ENCODE results near the gene GSTO2. TPM values are rescaled to one million over a fixed set of nuclear protein-coding genes. Genes with fewer than 3 reads are reported as not detected.

Gene GSTO2
- total and polyA plus RNA-seq, 2 donors from 2014 or later, result 22.3 to 56.7 TPM

DNA sequence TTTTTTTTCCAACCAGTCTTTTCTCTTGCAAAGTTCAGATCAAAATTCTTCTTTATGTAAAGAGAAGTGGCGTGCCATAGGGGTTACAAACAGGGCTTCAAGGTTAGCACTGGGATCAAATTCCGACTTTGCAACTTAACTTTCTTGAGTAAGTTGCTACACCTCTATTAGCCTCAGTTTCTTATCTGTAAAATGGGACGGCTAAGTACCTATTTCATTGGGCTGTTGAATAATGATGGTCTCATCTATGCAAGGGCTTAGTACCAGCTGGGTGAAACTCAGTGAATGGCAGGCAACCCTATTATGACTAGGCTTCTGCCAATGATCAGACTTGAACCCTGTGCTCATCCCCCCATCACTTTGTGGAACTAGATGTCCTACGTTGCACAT, 35.4 kb downstream of the GSTO2 start:
- H3K27me3 ChIP-seq (ENCODE audit: control insufficient read depth, insufficient read depth, low read length), result no peaks in the 10 kb centered on the region
- H3K27ac ChIP-seq (ENCODE audit: low read depth in 2 of 2, low read length in 2 of 2), result no peak overlapping the region
- H3K9ac ChIP-seq (ENCODE audit: low read length in 3 of 3), result no peak overlapping the region
- intact Hi-C loops (cut with DNase I), result no loop called here
- FAIRE-seq, result no peak
- TF ChIP-seq, protein P1, sequence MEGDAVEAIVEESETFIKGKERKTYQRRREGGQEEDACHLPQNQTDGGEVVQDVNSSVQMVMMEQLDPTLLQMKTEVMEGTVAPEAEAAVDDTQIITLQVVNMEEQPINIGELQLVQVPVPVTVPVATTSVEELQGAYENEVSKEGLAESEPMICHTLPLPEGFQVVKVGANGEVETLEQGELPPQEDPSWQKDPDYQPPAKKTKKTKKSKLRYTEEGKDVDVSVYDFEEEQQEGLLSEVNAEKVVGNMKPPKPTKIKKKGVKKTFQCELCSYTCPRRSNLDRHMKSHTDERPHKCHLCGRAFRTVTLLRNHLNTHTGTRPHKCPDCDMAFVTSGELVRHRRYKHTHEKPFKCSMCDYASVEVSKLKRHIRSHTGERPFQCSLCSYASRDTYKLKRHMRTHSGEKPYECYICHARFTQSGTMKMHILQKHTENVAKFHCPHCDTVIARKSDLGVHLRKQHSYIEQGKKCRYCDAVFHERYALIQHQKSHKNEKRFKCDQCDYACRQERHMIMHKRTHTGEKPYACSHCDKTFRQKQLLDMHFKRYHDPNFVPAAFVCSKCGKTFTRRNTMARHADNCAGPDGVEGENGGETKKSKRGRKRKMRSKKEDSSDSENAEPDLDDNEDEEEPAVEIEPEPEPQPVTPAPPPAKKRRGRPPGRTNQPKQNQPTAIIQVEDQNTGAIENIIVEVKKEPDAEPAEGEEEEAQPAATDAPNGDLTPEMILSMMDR (IDR thresholded peaks at IDR 0.05; ENCODE audit: borderline replicate concordance, extremely low read depth, insufficient read depth), result no peak
- no peaks in the 10 kb centered on the region for H3K9me3 ChIP-seq (ENCODE audit: control insufficient read depth in 2 of 3, insufficient read depth in 1 of 3, low read length in 3 of 3)
- no peak for DNase-seq
- peaks cover 0 to 15% (median 4%) of the 10 kb centered on the region in 3 donors for H3K4me1 ChIP-seq (ENCODE audit: control insufficient read depth in 2 of 3, insufficient read depth in 2 of 3, low read depth in 1 of 3, low read length in 3 of 3)
- H3K4me3 ChIP-seq (ENCODE audit: low read length in 3 of 3), result no peak overlapping the region
- no peaks in the 10 kb centered on the region for H3K36me3 ChIP-seq (ENCODE audit: control insufficient read depth in 2 of 3, insufficient read depth in 3 of 3, low read length in 3 of 3)

DNA sequence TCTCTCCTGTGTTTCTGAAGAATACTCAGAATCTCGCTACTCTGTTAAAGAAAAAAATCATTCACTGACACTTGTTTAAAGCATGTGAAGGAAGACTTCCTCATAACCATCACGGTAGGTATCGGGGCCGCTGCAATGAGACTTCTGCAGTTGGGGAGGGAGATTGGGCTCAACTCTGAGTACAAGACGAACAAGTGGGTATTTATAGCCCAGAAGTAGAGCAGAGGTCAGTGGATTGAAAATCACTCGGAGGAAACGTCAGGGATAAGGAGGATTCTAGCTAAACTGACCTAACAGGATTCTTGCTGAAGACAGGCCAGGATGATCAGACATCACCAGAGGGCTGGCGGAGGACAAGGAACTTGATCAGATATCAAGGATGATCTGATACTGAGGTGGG, 35.9 kb downstream of the GSTO2 start:
- no peaks in the 10 kb centered on the region for H3K27me3 ChIP-seq (ENCODE audit: control insufficient read depth, insufficient read depth, low read length)
- peaks cover 0 to 13% (median 6%) of the 10 kb centered on the region in 3 donors for H3K4me1 ChIP-seq (ENCODE audit: control insufficient read depth in 2 of 3, insufficient read depth in 2 of 3, low read depth in 1 of 3, low read length in 3 of 3)
- intact Hi-C loops (cut with DNase I), result no loop called here
- no peak overlapping the region for H3K9ac ChIP-seq (ENCODE audit: low read length in 3 of 3)
- H3K9me3 ChIP-seq (ENCODE audit: control insufficient read depth in 2 of 3, insufficient read depth in 1 of 3, low read length in 3 of 3), result no peaks in the 10 kb centered on the region
- TF ChIP-seq, protein P1 (IDR thresholded peaks at IDR 0.05; ENCODE audit: borderline replicate concordance, extremely low read depth, insufficient read depth), result no peak
- no peaks in the 10 kb centered on the region for H3K36me3 ChIP-seq (ENCODE audit: control insufficient read depth in 2 of 3, insufficient read depth in 3 of 3, low read length in 3 of 3)
- peak in 1 of 5 donors; percentile 33 for DNase-seq
- H3K4me3 ChIP-seq (ENCODE audit: low read length in 3 of 3), result no peak overlapping the region
- FAIRE-seq, result no peak
- no peak overlapping the region for H3K27ac ChIP-seq (ENCODE audit: low read depth in 2 of 2, low read length in 2 of 2)

DNA sequence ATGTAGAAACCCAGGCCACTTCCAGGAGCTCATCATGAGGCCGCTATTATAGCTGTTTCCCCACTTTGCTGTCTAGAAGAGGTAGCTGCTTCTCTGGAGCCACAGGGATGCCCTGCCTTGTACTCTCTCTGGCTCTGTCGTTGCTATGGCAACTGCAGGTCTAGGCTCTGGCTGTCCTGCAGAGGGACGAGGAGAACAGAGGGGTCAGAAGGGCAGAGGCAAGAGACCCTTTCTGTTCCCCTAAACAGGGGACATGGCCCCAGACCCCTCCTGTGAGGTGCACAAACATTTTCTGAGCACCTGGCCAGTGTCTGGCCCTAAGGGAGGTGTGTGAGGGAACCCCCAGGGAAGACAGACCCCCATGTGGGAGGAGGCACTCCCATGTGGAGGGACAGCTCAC, 37.9 kb downstream of the GSTO2 start:
- intact Hi-C loops (cut with DNase I), result no loop called here
- no peaks in the 10 kb centered on the region for H3K27me3 ChIP-seq (ENCODE audit: control insufficient read depth, insufficient read depth, low read length)
- no peak overlapping the region for H3K9ac ChIP-seq (ENCODE audit: low read length in 3 of 3)
- DNase-seq (peak in 1 of 5 donors; percentile 40), FAIRE-seq (no peak)
- TF ChIP-seq, protein P1 (IDR thresholded peaks at IDR 0.05; ENCODE audit: borderline replicate concordance, extremely low read depth, insufficient read depth), result no peak
- H3K36me3 ChIP-seq (ENCODE audit: control insufficient read depth in 2 of 3, insufficient read depth in 3 of 3, low read length in 3 of 3), result no peaks in the 10 kb centered on the region
- H3K4me1 ChIP-seq (ENCODE audit: control insufficient read depth in 2 of 3, insufficient read depth in 2 of 3, low read depth in 1 of 3, low read length in 3 of 3), result peaks cover 0 to 12% (median 12%) of the 10 kb centered on the region in 3 donors
- H3K4me3 ChIP-seq (ENCODE audit: low read length in 3 of 3), result no peak overlapping the region
- no peak overlapping the region for H3K27ac ChIP-seq (ENCODE audit: low read depth in 2 of 2, low read length in 2 of 2)
- H3K9me3 ChIP-seq (ENCODE audit: control insufficient read depth in 2 of 3, insufficient read depth in 1 of 3, low read length in 3 of 3), result no peaks in the 10 kb centered on the region

Data from kidney (tissue), 14 donors.